ENCODE results near the gene INPP5B. TPM values are rescaled to one million over a fixed set of nuclear protein-coding genes. Genes with fewer than 3 reads are reported as not detected.

The INPP5B gene
- total and polyA plus RNA-seq, 9 of the 15 experiments (the other 6 are each of a cell fraction or from before 2014, with no cell fraction given), result 14.1 to 28.7 (median 20.9) TPM

- TF ChIP-seq PHF20 (IDR thresholded peaks at IDR 0.05; ENCODE audit: partially characterized antibody) (peak; percentile 41), NCOA1 (IDR thresholded peaks at IDR 0.05; ENCODE audit: low read depth) (no peak), EGR1 (conservative IDR thresholded peaks at IDR 0.05) (peak; percentile 61), ELK3 (CRISPR knock-in tag; IDR thresholded peaks at IDR 0.05) (no peak), NRF1 (conservative IDR thresholded peaks at IDR 0.05 in 1 of 2, IDR thresholded peaks at IDR 0.05 in 1 of 2) (peak; percentile 71 to 79), ZC3H4 (CRISPR knock-in tag; IDR thresholded peaks at IDR 0.05; ENCODE audit: borderline replicate concordance) (no peak), CTBP1 (IDR thresholded peaks at IDR 0.05; ENCODE audit: borderline replicate concordance) (0 out of 2 replicates have a peak, but pooled peaks have one; percentile 74), ZNF347 (CRISPR knock-in tag; IDR thresholded peaks at IDR 0.05; ENCODE audit: low read depth) (no peak), KDM4B (IDR thresholded peaks at IDR 0.05; ENCODE audit: borderline replicate concordance in 2 of 2, low read depth in 1 of 2) (peak in 1 of 2 experiments; percentile 91; a peak in 2 of 4 replicates), RBFOX2 (IDR thresholded peaks at IDR 0.05; ENCODE audit: low read depth, low read length) (peak; percentile 79), DPF2 (IDR thresholded peaks at IDR 0.05) (peak; percentile 23; the same call in 1 of the 2 replicates), NKRF (IDR thresholded peaks at IDR 0.05; ENCODE audit: borderline replicate concordance) (no peak; the same call in none of the 2 replicates), TFAP4 (CRISPR knock-in tag; IDR thresholded peaks at IDR 0.05; ENCODE audit: borderline replicate concordance) (peak; percentile 93), MEIS2 (IDR thresholded peaks at IDR 0.05; ENCODE audit: partially characterized antibody) (peak; percentile 69), PHF8 (IDR thresholded peaks at IDR 0.05; ENCODE audit: borderline replicate concordance, low read length) (peak; percentile 69), HEY1 (CRISPR knock-in tag; IDR thresholded peaks at IDR 0.05; ENCODE audit: borderline replicate concordance) (no peak), NR0B1 (IDR thresholded peaks at IDR 0.05; ENCODE audit: partially characterized antibody) (no peak), IRF1 (CRISPR knock-in tag; IDR thresholded peaks at IDR 0.05; ENCODE audit: borderline replicate concordance) (no peak), CREB1 (IDR thresholded peaks at IDR 0.05) (peak; percentile 68; the same call in 1 of the 2 replicates), CREB1 (CRISPR knock-in tag; IDR thresholded peaks at IDR 0.05) (peak; percentile 68; the same call in 1 of the 2 replicates), SMARCB1 (IDR thresholded peaks at IDR 0.05; ENCODE audit: insufficient read length, low read depth) (no peak), L3MBTL2 (IDR thresholded peaks at IDR 0.05) (0 out of 2 replicates have a peak, but pooled peaks have one; percentile 44), NCOR1 (IDR thresholded peaks at IDR 0.05) (no peak)
Observed at GRCh38 chr1:37946703-37947360, at the start of gene INPP5B (continued).

Measured in K562 (cell line).